ENCODE data around the gene MUC2. TPM values are rescaled to one million over a fixed set of nuclear protein-coding genes. Genes with fewer than 3 reads are reported as not detected.

Gene MUC2
- polyA plus RNA-seq, 4 donors = 3.0 to 239 (median 30.8) TPM

DNA sequence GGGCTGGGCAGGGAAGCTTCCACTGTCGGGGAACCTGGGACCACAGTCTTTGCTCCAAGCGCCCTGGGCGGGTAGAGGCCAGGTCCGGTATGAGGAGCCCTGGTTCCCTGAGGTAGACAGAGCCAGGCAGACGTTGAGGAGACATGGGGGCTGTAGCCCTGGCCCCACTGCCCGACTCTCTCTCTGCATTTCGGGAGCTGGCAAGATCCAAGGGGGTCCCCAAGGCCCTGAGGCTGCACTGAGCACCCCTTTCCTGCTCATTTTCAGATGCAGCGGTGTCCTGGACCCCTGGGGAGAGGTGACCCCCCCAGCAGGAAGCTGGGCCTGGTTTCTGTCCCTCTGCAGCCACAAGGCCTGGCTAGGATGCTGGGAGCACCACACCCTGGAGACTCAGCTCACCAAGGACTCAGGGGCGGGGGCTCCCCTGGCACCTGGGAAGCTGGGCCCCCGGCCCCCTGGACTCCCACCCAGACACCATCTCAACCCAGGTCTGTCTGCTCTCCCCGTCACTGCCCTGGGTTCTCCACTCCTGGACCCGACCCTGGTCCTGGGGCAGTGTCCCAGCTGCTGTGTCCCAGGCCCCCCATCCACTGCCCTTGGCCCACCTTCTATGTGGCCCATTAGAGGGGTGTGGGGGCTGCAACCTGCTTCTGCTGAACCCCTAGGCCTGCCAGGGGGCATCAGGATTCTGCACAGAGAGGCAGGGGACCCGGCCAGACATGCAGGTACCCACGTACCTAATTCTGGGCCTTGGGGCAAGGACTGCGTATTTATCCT is 23.1 kb upstream of the MUC2 start:
- DNase-seq (no peak), FAIRE-seq (no peak)
- no peaks in the 10 kb centered on the region for H3K9me3 ChIP-seq (ENCODE audit: control insufficient read depth in 2 of 2, insufficient read depth in 1 of 2, low read depth in 1 of 2, low read length in 1 of 2)
- no peaks in the 10 kb centered on the region for H3K36me3 ChIP-seq (ENCODE audit: control insufficient read depth in 3 of 3, insufficient read depth in 2 of 3, low read depth in 1 of 3, low read length in 3 of 3)
- no peak overlapping the region for H3K27ac ChIP-seq (ENCODE audit: low read depth in 1 of 3, low read length in 2 of 3)
- peaks cover 0 to 2% (median 0%) of the 10 kb centered on the region in 3 donors for H3K27me3 ChIP-seq (ENCODE audit: control insufficient read depth in 3 of 3, insufficient read depth in 3 of 3, low read length in 3 of 3)
- peaks cover 0 to 24% (median 2%) of the 10 kb centered on the region in 3 donors for H3K4me1 ChIP-seq (ENCODE audit: control insufficient read depth in 3 of 3, insufficient read depth in 2 of 3, low read depth in 1 of 3, low read length in 2 of 3)
- 48 to 67% (median 53%) methylated on average over 12 to 15 of the region's 15 CpGs for WGBS, 3 donors
- no peak overlapping the region for H3K4me3 ChIP-seq (ENCODE audit: low read depth in 1 of 3, low read length in 3 of 3)

DNA sequence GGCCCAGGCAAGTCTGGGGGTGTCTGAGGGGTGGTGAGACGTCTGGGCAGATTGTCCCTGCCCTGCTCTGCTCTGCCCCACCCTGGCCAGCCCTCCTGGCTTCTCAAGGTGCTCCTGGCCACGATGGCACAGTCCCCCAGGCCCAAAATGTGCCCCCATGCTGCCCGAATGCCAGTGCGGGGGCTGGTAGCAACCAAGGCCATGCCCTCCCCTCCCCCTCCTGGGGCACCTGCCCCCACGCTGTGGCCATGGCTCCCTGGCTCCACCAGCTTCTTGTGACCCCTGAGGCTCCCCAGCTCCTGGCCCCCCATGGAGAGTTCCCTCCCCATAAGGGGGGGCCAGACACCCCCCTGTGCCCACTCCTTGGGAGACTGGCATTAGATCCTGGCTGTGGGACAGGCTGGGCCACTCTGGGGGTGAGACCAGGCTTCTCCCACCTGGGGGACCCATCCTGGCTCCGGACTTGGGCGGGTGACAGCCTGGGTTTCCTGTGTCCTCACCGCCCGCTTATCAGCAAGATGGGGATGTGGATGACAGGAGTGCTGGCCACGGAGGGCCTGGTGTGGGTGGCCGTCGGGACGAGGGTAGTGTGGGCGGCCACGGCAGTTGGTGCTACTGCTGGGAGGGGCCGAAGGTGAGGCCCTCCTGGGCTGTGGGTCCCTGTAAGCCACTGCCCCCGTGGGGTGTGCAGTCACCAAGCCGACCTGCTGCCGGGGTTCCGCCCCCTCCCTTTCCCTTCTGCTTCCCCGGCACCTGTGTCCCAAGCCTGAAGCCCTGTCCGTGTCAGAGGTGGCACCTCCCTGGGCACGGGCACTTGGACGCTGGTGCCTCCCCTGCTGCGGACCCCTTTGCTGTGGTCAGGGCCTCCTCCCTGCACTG is 22.3 kb upstream of the MUC2 start:
- FAIRE-seq (no peak), DNase-seq (no peak)
- Histone ChIP-seq H3K36me3 (ENCODE audit: control insufficient read depth in 3 of 3, insufficient read depth in 2 of 3, low read depth in 1 of 3, low read length in 3 of 3) (no peaks in the 10 kb centered on the region), H3K4me3 (ENCODE audit: low read depth in 1 of 3, low read length in 3 of 3) (no peak overlapping the region), H3K27me3 (ENCODE audit: control insufficient read depth in 3 of 3, insufficient read depth in 3 of 3, low read length in 3 of 3) (peaks cover 0 to 2% (median 0%) of the 10 kb centered on the region in 3 donors), H3K27ac (ENCODE audit: low read depth in 1 of 3, low read length in 2 of 3) (no peak overlapping the region), H3K9me3 (ENCODE audit: control insufficient read depth in 2 of 2, insufficient read depth in 1 of 2, low read depth in 1 of 2, low read length in 1 of 2) (no peaks in the 10 kb centered on the region), H3K4me1 (ENCODE audit: control insufficient read depth in 3 of 3, insufficient read depth in 2 of 3, low read depth in 1 of 3, low read length in 2 of 3) (peaks cover 0 to 24% (median 2%) of the 10 kb centered on the region in 3 donors)
- WGBS, 3 donors = 70 to 84% (median 77%) methylated on average over 24 to 25 of the region's 25 CpGs

DNA sequence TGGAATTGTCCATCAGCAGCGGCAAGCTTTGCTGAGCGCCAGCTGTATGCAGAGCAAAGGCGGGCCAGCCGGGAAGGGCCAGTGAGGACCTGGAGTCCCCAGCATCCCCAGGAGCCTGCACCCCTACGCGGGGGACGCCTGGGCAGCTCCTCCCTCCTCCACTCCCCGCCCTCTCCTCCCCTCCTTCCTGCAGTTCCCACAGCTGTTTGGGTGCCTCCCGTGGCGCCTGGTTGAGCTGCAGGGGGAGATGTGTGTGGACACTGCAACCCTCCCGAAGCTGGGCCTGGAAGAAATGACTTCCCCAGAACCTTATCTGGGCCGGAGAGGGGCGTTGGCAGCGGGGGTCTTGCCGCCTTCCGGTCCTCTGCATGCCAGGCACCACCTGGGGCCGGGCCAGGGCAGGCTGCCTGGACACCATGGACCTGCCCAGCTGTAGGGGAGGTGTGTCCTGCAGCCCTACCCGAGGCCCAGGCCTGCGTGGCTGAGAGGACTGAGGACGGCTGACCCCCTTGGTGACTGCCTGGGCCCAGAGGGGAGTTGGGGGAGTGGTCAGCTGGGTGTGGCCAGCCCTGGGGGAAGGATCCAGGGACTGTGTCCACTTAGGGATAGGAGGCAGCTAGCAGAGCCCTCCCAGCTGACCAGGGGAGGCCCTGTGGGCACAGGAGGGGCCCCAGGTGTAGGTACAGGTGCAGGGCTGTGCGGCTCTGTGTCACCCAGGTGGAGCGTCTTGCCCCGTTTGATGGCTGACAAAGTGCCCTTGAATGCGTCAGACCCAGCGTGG is 21.4 kb upstream of the MUC2 start:
- H3K9me3 ChIP-seq (ENCODE audit: control insufficient read depth in 2 of 2, insufficient read depth in 1 of 2, low read depth in 1 of 2, low read length in 1 of 2) = no peaks in the 10 kb centered on the region
- H3K4me3 ChIP-seq (ENCODE audit: low read depth in 1 of 3, low read length in 3 of 3) = peak overlapping the region in 1 of 3 donors; percentile 11
- FAIRE-seq (no peak), DNase-seq (peak; percentile 28 to 37)
- peak overlapping the region; percentile 5 to 74 (median 61) for H3K27ac ChIP-seq (ENCODE audit: low read depth in 1 of 3, low read length in 2 of 3)
- no peaks in the 10 kb centered on the region for H3K36me3 ChIP-seq (ENCODE audit: control insufficient read depth in 3 of 3, insufficient read depth in 2 of 3, low read depth in 1 of 3, low read length in 3 of 3)
- peaks cover 0 to 24% (median 2%) of the 10 kb centered on the region in 3 donors for H3K4me1 ChIP-seq (ENCODE audit: control insufficient read depth in 3 of 3, insufficient read depth in 2 of 3, low read depth in 1 of 3, low read length in 2 of 3)
- WGBS, 3 donors = 45 to 66% (median 51%) methylated on average over 22 to 25 of the region's 25 CpGs
- peaks cover 0 to 2% (median 0%) of the 10 kb centered on the region in 3 donors for H3K27me3 ChIP-seq (ENCODE audit: control insufficient read depth in 3 of 3, insufficient read depth in 3 of 3, low read length in 3 of 3)

DNA sequence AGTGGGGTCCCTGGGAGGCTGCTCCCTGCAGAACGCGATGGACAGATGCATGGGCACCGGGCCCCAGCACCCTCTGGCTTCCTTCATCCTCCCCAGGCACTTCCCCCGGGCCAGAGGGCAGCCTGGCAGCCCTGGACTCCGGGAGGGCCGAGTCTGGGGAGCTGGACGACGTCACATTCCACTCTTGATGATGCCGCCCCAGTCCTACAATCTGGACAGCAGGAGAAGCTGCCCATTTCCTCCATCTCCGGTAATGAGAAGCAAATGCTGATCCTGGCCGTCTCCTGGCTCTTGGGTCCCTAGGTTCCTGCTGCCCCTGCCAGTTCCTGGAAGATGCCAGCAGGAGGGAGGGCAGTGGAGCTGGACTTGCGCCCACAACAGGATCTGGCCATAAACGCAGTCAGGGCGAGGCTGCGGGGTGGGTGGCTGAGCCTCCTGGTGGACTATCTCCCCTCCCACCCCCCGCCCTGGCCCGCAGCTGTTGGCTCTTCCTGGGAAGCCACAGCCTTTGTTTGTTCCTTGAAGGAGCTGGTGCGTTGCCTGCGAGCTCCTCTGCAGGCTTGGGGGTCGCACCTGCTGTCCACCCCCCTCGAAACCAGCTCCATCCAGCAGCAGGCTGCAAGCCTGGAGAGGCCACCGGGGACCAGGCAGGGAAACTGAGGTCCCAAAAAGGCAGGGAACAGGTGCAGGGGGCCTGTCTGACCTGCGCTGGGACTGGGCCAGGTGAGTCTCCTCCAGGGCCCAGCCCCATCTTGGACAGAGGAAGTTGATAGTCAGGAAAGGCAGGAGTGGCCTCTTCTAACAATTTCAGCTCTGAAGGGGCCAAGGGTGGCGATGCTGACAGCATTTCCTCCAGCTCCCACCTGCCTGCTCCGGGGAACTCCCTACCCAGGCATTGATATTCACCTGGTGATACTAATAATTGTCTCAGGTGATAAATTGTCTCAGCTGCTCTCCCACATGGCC is 20.2 kb upstream of the MUC2 start:
- Histone ChIP-seq H3K4me3 (ENCODE audit: low read depth in 1 of 3, low read length in 3 of 3) (peak overlapping the region in 2 of 3 donors; percentile 11 to 17), H3K27me3 (ENCODE audit: control insufficient read depth in 3 of 3, insufficient read depth in 3 of 3, low read length in 3 of 3) (peaks cover 0 to 2% (median 0%) of the 10 kb centered on the region in 3 donors), H3K9me3 (ENCODE audit: control insufficient read depth in 2 of 2, insufficient read depth in 1 of 2, low read depth in 1 of 2, low read length in 1 of 2) (no peaks in the 10 kb centered on the region), H3K36me3 (ENCODE audit: control insufficient read depth in 3 of 3, insufficient read depth in 2 of 3, low read depth in 1 of 3, low read length in 3 of 3) (no peaks in the 10 kb centered on the region), H3K27ac (ENCODE audit: low read depth in 1 of 3, low read length in 2 of 3) (peak overlapping the region; percentile 5 to 74 (median 61)), H3K4me1 (ENCODE audit: control insufficient read depth in 3 of 3, insufficient read depth in 2 of 3, low read depth in 1 of 3, low read length in 2 of 3) (peaks cover 0 to 24% (median 2%) of the 10 kb centered on the region in 3 donors)
- DNase-seq (peak; percentile 70 to 72), FAIRE-seq (no peak)
- WGBS, 3 donors = 10 to 41% (median 30%) methylated on average over 23 to 25 of the region's 25 CpGs

DNA sequence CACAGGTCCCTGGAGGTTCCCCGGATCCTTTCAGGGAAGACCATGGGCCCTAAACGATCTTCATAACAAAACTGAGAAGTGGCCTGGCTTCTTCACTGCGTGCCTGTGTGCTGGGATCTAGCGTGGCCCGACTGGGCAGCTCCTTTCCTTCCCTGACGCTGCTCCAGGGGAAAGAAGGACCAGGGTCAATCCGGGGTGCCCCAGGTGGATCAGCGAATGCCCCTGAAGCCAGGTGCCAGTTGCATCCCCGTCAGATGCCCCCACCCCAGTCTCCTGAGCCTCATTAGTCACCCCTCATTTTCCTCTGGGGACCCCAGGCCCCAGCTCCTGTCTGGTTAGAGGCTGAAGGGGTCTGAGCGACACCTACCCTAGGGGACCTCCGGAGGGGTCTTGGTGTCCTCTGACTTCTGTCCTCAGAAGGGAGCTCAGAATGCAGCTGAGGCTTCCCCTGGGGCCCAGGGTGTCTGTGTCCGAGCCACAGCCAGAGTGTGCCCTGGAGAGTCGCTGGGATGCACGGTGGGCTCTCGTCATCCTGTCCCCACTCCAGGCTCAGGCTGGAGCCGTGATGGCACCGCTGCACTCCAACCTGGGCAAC is 19.5 kb upstream of the MUC2 start:
- WGBS, 3 donors = 63 to 86% (median 79%) methylated on average over 16 to 17 of the region's 17 CpGs
- Histone ChIP-seq H3K27ac (ENCODE audit: low read depth in 1 of 3, low read length in 2 of 3) (peak overlapping the region in 2 of 3 donors; percentile 40 to 74), H3K36me3 (ENCODE audit: control insufficient read depth in 3 of 3, insufficient read depth in 2 of 3, low read depth in 1 of 3, low read length in 3 of 3) (no peaks in the 10 kb centered on the region), H3K27me3 (ENCODE audit: control insufficient read depth in 3 of 3, insufficient read depth in 3 of 3, low read length in 3 of 3) (no peaks in the 10 kb centered on the region), H3K4me3 (ENCODE audit: low read depth in 1 of 3, low read length in 3 of 3) (no peak overlapping the region), H3K9me3 (ENCODE audit: control insufficient read depth in 2 of 2, insufficient read depth in 1 of 2, low read depth in 1 of 2, low read length in 1 of 2) (no peaks in the 10 kb centered on the region), H3K4me1 (ENCODE audit: control insufficient read depth in 3 of 3, insufficient read depth in 2 of 3, low read depth in 1 of 3, low read length in 2 of 3) (peaks cover 0 to 24% (median 2%) of the 10 kb centered on the region in 3 donors)
- DNase-seq = no peak
- no peak for FAIRE-seq

DNA sequence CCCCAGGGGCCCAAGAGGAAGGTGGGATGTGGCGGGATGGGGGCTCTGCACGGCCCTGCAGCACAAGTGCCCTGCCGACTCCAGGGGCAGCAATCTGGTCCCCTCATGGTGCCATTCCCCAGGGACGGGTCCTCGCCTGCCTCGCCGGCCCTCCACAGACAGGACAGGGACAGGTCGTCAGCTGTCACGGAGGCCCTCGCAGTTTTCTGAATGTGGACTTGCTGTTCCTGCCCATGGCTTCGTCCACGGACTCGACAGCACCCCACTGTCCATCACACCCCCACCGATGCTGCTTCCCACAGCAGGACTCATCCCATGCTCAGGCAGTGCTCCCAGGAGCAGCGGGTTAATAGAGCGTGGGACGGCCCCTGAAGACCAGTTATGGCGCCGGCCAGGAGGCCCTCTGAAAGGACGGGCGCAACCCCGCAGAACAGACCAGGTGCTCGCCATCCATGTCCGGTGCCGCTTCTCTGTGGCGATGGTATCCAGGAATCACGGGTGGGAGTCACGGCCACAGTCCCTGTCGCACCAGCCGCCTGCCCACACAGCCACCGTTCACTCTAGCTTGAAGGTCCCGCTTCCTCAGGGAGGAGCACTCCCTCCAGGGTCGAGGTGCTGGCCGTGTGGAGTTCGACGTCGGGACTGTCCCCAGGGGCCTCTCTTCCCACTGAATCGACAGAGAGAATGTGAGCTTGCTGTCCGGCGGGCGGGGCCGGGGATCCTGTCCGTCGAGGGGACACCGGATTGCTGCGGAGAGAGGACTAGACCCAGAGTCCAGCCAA is 18.5 kb upstream of the MUC2 start:
- H3K27ac ChIP-seq (ENCODE audit: low read depth in 1 of 3, low read length in 2 of 3) = no peak overlapping the region
- H3K4me1 ChIP-seq (ENCODE audit: control insufficient read depth in 3 of 3, insufficient read depth in 2 of 3, low read depth in 1 of 3, low read length in 2 of 3) = peaks cover 0 to 22% (median 2%) of the 10 kb centered on the region in 3 donors
- H3K27me3 ChIP-seq (ENCODE audit: control insufficient read depth in 3 of 3, insufficient read depth in 3 of 3, low read length in 3 of 3) = no peaks in the 10 kb centered on the region
- no peaks in the 10 kb centered on the region for H3K36me3 ChIP-seq (ENCODE audit: control insufficient read depth in 3 of 3, insufficient read depth in 2 of 3, low read depth in 1 of 3, low read length in 3 of 3)
- H3K9me3 ChIP-seq (ENCODE audit: control insufficient read depth in 2 of 2, insufficient read depth in 1 of 2, low read depth in 1 of 2, low read length in 1 of 2) = peaks cover 0 to under 1% of the 10 kb centered on the region in 2 donors
- H3K4me3 ChIP-seq (ENCODE audit: low read depth in 1 of 3, low read length in 3 of 3) = no peak overlapping the region
- WGBS, 3 donors = 80 to 89% (median 83%) methylated on average over 42 to 46 of the region's 46 CpGs
- no peak for DNase-seq
- no peak for FAIRE-seq

DNA sequence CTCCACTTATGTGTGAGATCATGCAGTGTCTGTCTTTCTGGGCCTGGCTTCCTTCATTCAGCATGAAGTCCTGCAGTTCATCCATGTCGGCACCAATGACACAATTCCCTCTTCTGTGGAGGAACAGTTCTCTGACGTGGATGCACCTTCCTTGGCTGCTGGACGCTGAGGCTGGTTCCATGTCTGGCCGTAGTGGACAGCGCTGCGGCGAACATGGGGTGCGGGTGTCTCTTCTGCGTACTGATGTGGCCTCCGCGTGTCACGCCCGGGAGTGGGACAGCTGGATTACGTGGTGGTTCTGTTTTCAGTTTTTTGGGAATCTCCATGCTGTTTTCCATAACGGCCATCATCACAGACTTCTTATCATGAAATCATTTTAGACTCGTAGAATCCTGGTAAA is 16.9 kb upstream of the MUC2 start:
- WGBS, 3 donors = 90 to 91% (median 91%) methylated on average over 16 of the region's 16 CpGs
- peaks cover 0 to 14% of the 10 kb centered on the region in 2 donors for H3K9me3 ChIP-seq (ENCODE audit: control insufficient read depth in 2 of 2, insufficient read depth in 1 of 2, low read depth in 1 of 2, low read length in 1 of 2)
- no peak overlapping the region for H3K27ac ChIP-seq (ENCODE audit: low read depth in 1 of 3, low read length in 2 of 3)
- DNase-seq (no peak), FAIRE-seq (no peak)
- H3K4me3 ChIP-seq (ENCODE audit: low read depth in 1 of 3, low read length in 3 of 3) = no peak overlapping the region
- H3K4me1 ChIP-seq (ENCODE audit: control insufficient read depth in 3 of 3, insufficient read depth in 2 of 3, low read depth in 1 of 3, low read length in 2 of 3) = peaks cover 0 to 22% (median 2%) of the 10 kb centered on the region in 3 donors
- H3K27me3 ChIP-seq (ENCODE audit: control insufficient read depth in 3 of 3, insufficient read depth in 3 of 3, low read length in 3 of 3) = no peaks in the 10 kb centered on the region
- no peaks in the 10 kb centered on the region for H3K36me3 ChIP-seq (ENCODE audit: control insufficient read depth in 3 of 3, insufficient read depth in 2 of 3, low read depth in 1 of 3, low read length in 3 of 3)

Data from small intestine (tissue), 7 donors.